Nephron (organoid): ENCODE measurements around the gene SERPINB3.

Source experiments
- H3K27ac Mint-ChIP-seq, 3 experiments: 2 replicates each; pipeline ENCODE4 v1.8.0; 2020; ENCODE audit warnings: mixed read lengths in 3 of 3, mild to moderate bottlenecking in 2 of 3, moderate library complexity in 1 of 3
- H3K27me3 Mint-ChIP-seq: 2 replicates; pipeline ENCODE4 v1.8.0; 2021; ENCODE audit warnings: low read depth, mild to moderate bottlenecking, moderate library complexity, mixed read lengths
- H3K36me3 Mint-ChIP-seq: 2 replicates; pipeline ENCODE4 v1.8.0; 2020; ENCODE audit warnings: low read depth, mixed read lengths
- H3K4me1 Mint-ChIP-seq: 2 replicates; pipeline ENCODE4 v1.8.0; 2020; ENCODE audit warnings: mixed read lengths
- H3K4me3 Mint-ChIP-seq, 3 experiments: 2 replicates each; pipeline ENCODE4 v1.8.0; 2020; ENCODE audit warnings: mild to moderate bottlenecking in 3 of 3, mixed read lengths in 3 of 3, moderate library complexity in 2 of 3
- H3K9me3 Mint-ChIP-seq: 2 replicates; pipeline ENCODE4 v1.8.0; 2020; ENCODE audit warnings: mixed read lengths
- CTCF ChIP-seq, 3 experiments: fragments of 200-600 bp; sonication (generic); IDR thresholded peaks; one replicate each; pipeline ENCODE4 v1.5.0; 2021; ENCODE audit warnings: antibody characterized with exemption in 3 of 3; ENCODE audit not compliant: unreplicated experiment in 3 of 3

The SERPINB3 gene

GRCh38 chr18:63700501-63700900, 38.8 kb upstream of the SERPINB3 start:
- no peak overlapping the region for H3K27ac Mint-ChIP-seq
- no peak overlapping the region for H3K4me3 Mint-ChIP-seq
- no peaks in the 10 kb centered on the region for H3K4me1 Mint-ChIP-seq
- no peaks in the 10 kb centered on the region for H3K27me3 Mint-ChIP-seq
- no peaks in the 10 kb centered on the region for H3K9me3 Mint-ChIP-seq
- TF ChIP-seq CTCF (IDR thresholded peaks at IDR 0.05; ENCODE audit: unreplicated experiment in 3 of 3): no peak
- no peaks in the 10 kb centered on the region for H3K36me3 Mint-ChIP-seq

DNA sequence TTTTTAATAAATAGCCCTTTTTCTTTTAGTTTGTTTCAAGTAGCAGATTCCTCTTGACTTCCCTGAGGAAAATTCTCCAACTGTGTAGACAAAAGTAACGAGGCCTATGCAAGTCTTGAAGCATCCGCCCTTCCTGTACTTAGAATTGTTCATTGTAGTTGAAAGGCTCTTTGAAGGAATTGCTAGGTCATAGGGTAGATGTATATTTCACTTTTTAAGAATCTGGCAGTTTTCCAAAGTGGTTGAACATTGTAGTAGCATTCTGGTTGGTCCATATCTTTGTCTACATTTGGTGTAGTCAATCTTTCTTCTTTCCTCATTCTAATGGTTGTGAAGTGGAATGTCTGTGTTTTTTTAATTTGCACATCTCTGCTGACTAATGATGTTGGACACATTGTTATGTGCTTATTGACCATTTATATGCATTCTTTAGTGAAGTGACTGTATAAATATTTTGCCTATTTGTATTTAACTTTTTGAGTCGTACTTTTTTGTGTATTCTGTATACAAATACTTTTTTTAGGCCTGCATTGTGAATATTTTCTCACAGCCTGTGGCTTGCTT, 35.5 kb upstream of the SERPINB3 start:
- Mint-ChIP-seq H3K4me1 (no peaks in the 10 kb centered on the region), H3K9me3 (peaks cover 5% of the 10 kb centered on the region), H3K27ac (no peak overlapping the region), H3K4me3 (no peak overlapping the region), H3K27me3 (no peaks in the 10 kb centered on the region), H3K36me3 (no peaks in the 10 kb centered on the region)
- TF ChIP-seq CTCF (IDR thresholded peaks at IDR 0.05; ENCODE audit: unreplicated experiment in 3 of 3): no peak

DNA sequence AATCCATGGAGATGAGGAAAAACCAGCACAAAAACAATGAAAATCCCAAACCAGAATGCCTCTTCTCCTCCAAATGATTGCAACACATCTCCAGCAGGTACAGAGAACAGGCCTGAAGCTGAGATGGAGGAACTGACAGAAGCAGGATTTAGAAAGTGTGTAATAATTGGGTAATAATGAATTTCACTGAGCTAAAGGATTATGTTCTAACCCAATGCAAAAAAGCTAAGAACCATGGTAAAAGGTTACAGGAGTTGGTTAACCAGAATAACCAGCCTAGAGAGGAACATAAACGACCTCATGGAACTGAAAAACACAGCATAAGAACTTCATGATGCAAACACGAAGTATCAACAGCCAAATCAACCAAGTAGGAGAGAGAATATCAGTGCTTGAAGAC, 27.4 kb upstream of the SERPINB3 start:
- peaks cover 22% of the 10 kb centered on the region for H3K9me3 Mint-ChIP-seq
- H3K27me3 Mint-ChIP-seq: no peaks in the 10 kb centered on the region
- H3K36me3 Mint-ChIP-seq: peaks cover 3% of the 10 kb centered on the region
- H3K4me3 Mint-ChIP-seq: no peak overlapping the region
- H3K27ac Mint-ChIP-seq: no peak overlapping the region
- no peaks in the 10 kb centered on the region for H3K4me1 Mint-ChIP-seq
- no peak for TF ChIP-seq CTCF (IDR thresholded peaks at IDR 0.05; ENCODE audit: unreplicated experiment in 3 of 3)

GRCh38 chr18:63686871-63687270, 25.2 kb upstream of the SERPINB3 start:
- H3K4me1 Mint-ChIP-seq: no peaks in the 10 kb centered on the region
- H3K4me3 Mint-ChIP-seq: no peak overlapping the region
- peaks cover 3% of the 10 kb centered on the region for H3K36me3 Mint-ChIP-seq
- no peak overlapping the region for H3K27ac Mint-ChIP-seq
- peaks cover 17% of the 10 kb centered on the region for H3K9me3 Mint-ChIP-seq
- TF ChIP-seq CTCF (IDR thresholded peaks at IDR 0.05; ENCODE audit: unreplicated experiment in 3 of 3): no peak
- H3K27me3 Mint-ChIP-seq: no peaks in the 10 kb centered on the region

DNA sequence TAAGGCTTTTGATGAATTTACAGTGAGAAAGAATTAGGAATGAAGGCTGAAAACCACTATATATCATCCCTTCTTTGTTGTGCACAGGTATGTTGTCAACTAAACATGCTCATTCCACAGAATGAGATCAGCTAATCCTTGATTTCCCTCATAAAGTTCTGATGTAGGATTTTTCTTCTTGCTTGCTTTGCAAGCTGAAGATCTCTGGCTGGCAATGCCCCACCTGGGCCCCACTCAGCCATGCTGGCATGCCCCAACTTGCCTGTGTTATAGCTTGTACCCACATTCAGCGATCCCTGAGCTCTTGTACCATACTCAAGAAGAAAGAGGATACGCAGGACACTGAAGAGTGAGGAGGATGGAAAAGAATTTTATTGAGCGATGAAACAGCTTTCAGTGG, 23.0 kb upstream of the SERPINB3 start:
- no peak for TF ChIP-seq CTCF (IDR thresholded peaks at IDR 0.05; ENCODE audit: unreplicated experiment in 3 of 3)
- H3K36me3 Mint-ChIP-seq: peaks cover 3% of the 10 kb centered on the region

DNA sequence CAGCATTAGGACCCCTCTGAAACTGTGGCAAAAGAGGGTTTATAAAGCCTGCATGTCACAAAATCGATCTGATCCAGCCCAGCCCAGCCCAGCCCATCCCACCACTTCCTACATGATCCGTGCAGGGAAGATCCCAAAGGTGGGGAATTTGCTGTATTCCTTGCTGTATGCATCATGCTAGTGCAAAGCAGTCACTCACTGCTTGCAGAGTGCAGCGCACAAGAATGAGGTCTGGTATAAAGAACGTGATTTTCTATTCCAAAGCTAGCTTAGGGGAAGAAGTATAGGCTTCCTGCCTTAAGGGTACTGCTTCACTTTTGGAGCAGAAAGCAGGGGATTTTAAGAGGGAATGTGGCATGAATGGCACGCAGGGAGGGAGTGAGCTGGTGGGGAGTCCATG, 22.2 kb upstream of the SERPINB3 start:
- Mint-ChIP-seq H3K4me1 (no peaks in the 10 kb centered on the region), H3K36me3 (no peaks in the 10 kb centered on the region), H3K27ac (no peak overlapping the region), H3K4me3 (no peak overlapping the region), H3K27me3 (no peaks in the 10 kb centered on the region), H3K9me3 (peaks cover 3% of the 10 kb centered on the region)
- no peak for TF ChIP-seq CTCF (IDR thresholded peaks at IDR 0.05; ENCODE audit: unreplicated experiment in 3 of 3)

More for the DNA sequence above, 23.0 kb upstream of the SERPINB3 start:
- Mint-ChIP-seq H3K27ac (no peak overlapping the region), H3K4me1 (no peaks in the 10 kb centered on the region), H3K4me3 (no peak overlapping the region), H3K27me3 (no peaks in the 10 kb centered on the region), H3K9me3 (peaks cover 6% of the 10 kb centered on the region)
